Measurements from ENCODE around the gene TBC1D9B. TPM values are rescaled to one million over a fixed set of nuclear protein-coding genes. Genes with fewer than 3 reads are reported as not detected.

Gene TBC1D9B
- total RNA-seq, 1 experiment from 2014 or later, result 44.9 TPM

DNA sequence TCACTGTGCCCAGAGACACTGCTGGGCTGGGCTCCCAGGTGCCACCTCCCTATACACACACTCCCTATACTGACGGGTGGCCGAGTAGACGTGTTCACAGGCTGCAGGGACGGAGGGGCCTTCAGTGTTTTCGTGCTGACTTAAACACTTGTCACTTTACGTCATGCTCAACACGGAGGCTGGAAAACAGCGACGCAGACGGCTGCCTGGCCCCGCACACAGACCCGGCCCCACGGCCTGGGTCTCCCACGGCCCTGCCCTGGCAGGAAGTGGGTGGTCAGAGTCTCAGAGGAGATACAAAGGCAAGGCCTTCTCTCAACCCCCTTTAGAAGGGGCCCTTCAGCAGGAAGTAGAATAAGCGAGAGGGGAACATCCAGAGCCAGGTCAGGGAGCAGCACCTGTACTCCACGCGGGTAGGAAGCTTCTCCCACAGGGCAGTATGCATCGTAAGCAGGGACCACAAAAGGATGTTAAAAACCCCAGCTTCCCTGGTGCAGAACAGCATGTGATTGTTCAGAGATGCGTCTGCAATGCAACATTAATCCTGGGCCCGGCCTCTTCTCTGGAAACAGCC is 11.9 kb upstream of the TBC1D9B start:
- BruUV-seq (replicated peaks), result no TSS peak
- Histone ChIP-seq H3K9me3 (ENCODE audit: low read length) (no peaks in the 10 kb centered on the region), H3K4me1 (ENCODE audit: insufficient read depth, low read length) (peaks cover 3% of the 10 kb centered on the region), H3K27ac (ENCODE audit: low read length) (no peak overlapping the region), H3K36me3 (ENCODE audit: low read depth, low read length) (no peaks in the 10 kb centered on the region), H3K79me2 (ENCODE audit: low read length) (no peaks in the 10 kb centered on the region), H4K20me1 (ENCODE audit: low read length) (no peaks in the 10 kb centered on the region), H2AFZ (ENCODE audit: low read length) (no peak overlapping the region), H3K9me2 (replicated peaks; ENCODE audit: low read length) (no peaks in the 10 kb centered on the region), H3K4me2 (ENCODE audit: low read length) (no peak overlapping the region), H3K9ac (ENCODE audit: low read length) (no peak overlapping the region), H3K4me3 (ENCODE audit: low read length) (no peak overlapping the region), H3F3A (ENCODE audit: low read length, unreplicated experiment) (no peaks in the 10 kb centered on the region), H3K27me3 (ENCODE audit: low read length) (no peaks in the 10 kb centered on the region)
- DNase-seq, result no peak
- intact Hi-C loops (cut with micrococcal nuclease), result no loop called here
- TF ChIP-seq, protein P1, sequence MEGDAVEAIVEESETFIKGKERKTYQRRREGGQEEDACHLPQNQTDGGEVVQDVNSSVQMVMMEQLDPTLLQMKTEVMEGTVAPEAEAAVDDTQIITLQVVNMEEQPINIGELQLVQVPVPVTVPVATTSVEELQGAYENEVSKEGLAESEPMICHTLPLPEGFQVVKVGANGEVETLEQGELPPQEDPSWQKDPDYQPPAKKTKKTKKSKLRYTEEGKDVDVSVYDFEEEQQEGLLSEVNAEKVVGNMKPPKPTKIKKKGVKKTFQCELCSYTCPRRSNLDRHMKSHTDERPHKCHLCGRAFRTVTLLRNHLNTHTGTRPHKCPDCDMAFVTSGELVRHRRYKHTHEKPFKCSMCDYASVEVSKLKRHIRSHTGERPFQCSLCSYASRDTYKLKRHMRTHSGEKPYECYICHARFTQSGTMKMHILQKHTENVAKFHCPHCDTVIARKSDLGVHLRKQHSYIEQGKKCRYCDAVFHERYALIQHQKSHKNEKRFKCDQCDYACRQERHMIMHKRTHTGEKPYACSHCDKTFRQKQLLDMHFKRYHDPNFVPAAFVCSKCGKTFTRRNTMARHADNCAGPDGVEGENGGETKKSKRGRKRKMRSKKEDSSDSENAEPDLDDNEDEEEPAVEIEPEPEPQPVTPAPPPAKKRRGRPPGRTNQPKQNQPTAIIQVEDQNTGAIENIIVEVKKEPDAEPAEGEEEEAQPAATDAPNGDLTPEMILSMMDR (conservative IDR thresholded peaks at IDR 0.05; ENCODE audit: low read depth, low read length), result no peak
- TF ChIP-seq EZH2phosphoT487 (IDR thresholded peaks at IDR 0.05; ENCODE audit: borderline replicate concordance, low read length) (no peak), EZH2 (IDR thresholded peaks at IDR 0.05; ENCODE audit: low read length, unreplicated experiment) (no peak)
- ATAC-seq, result no peak
- ChIA-PET POLR2A (ENCODE audit: unreplicated experiment) (no interaction called here), CTCF (no interaction called here)

DNA sequence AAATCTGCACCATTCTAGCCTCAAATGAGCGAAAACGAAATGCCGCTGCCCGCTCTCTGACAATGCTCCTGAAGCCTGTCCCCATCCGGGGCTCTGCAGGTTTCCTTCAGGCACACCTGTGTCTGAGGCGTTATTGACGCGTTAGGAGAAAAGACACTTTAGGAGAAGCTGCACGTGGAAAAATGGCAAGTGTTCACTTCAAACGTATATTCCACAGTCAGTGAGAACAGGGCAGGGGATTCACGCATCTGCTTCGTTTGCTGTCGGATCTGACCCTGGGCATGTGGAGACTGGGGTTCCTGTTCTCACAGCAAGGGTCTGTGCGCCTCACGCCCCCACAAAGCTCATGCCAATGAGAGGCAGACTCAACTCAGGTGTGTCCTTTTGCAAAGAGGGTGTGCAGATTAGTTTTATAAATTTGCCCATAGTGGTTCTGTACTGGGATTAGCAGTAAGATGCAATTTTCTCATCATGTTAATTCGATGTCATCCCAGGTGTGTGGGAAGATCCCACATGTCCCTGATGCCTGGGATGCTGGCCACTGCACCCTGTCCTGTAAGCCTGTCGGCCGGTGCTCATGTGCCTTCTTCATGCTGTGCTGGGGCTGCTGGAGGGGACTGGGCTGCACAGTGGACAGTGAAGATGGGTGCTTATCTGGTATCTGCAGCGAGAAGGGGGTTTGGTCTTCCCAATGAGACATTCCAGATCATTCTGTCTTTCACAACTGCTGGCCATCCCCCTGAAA is 11.2 kb upstream of the TBC1D9B start:
- Histone ChIP-seq H3K27ac (ENCODE audit: low read length) (no peak overlapping the region), H3K4me3 (ENCODE audit: low read length) (no peak overlapping the region), H2AFZ (ENCODE audit: low read length) (no peak overlapping the region), H3K36me3 (ENCODE audit: low read depth, low read length) (no peaks in the 10 kb centered on the region), H3K9me3 (ENCODE audit: low read length) (no peaks in the 10 kb centered on the region), H4K20me1 (ENCODE audit: low read length) (no peaks in the 10 kb centered on the region), H3K27me3 (ENCODE audit: low read length) (no peaks in the 10 kb centered on the region), H3K9ac (ENCODE audit: low read length) (no peak overlapping the region), H3K4me1 (ENCODE audit: insufficient read depth, low read length) (peaks cover 8% of the 10 kb centered on the region), H3K4me2 (ENCODE audit: low read length) (no peak overlapping the region), H3F3A (ENCODE audit: low read length, unreplicated experiment) (no peaks in the 10 kb centered on the region), H3K9me2 (replicated peaks; ENCODE audit: low read length) (no peaks in the 10 kb centered on the region), H3K79me2 (ENCODE audit: low read length) (no peaks in the 10 kb centered on the region)
- no peak for ATAC-seq
- CTCF ChIA-PET, result no interaction called here
- POLR2A ChIA-PET (ENCODE audit: unreplicated experiment), result no interaction called here
- intact Hi-C loops (cut with micrococcal nuclease), result no loop called here
- BruUV-seq (replicated peaks), result no TSS peak
- no peak for TF ChIP-seq EZH2 (IDR thresholded peaks at IDR 0.05; ENCODE audit: low read length, unreplicated experiment)
- TF ChIP-seq, protein P1 (conservative IDR thresholded peaks at IDR 0.05; ENCODE audit: low read depth, low read length), result no peak
- no peak for TF ChIP-seq EZH2phosphoT487 (IDR thresholded peaks at IDR 0.05; ENCODE audit: borderline replicate concordance, low read length)
- DNase-seq, result no peak

DNA sequence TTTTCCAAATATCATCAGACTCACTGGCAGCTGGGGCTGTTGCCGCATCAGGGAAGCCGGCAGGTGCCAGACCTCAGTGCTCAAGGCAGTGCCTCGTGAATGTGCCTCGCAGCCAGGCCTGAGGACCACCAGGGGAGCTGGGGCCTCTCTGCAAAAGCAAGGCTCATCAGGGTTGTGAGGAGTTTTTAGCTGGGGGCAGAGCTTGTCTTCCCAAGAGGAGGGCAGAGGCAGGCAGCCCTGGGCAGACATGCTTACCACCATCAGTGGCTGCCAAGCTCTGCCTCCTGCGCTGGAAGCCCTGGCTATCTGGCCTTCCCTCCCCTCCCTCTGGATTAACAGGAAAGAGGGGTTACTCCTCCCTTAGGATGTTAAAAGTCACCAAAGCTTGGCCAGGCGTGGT is 8.8 kb upstream of the TBC1D9B start:
- Histone ChIP-seq H3F3A (ENCODE audit: low read length, unreplicated experiment) (no peaks in the 10 kb centered on the region), H3K27me3 (ENCODE audit: low read length) (no peaks in the 10 kb centered on the region), H3K27ac (ENCODE audit: low read length) (no peak overlapping the region), H3K4me1 (ENCODE audit: insufficient read depth, low read length) (peaks cover 15% of the 10 kb centered on the region), H3K9me3 (ENCODE audit: low read length) (no peaks in the 10 kb centered on the region), H3K9ac (ENCODE audit: low read length) (no peak overlapping the region), H3K4me3 (ENCODE audit: low read length) (no peak overlapping the region), H4K20me1 (ENCODE audit: low read length) (no peaks in the 10 kb centered on the region), H2AFZ (ENCODE audit: low read length) (no peak overlapping the region), H3K9me2 (replicated peaks; ENCODE audit: low read length) (no peaks in the 10 kb centered on the region), H3K79me2 (ENCODE audit: low read length) (no peaks in the 10 kb centered on the region), H3K4me2 (ENCODE audit: low read length) (no peak overlapping the region), H3K36me3 (ENCODE audit: low read depth, low read length) (no peaks in the 10 kb centered on the region)
- CTCF ChIA-PET, result no interaction called here
- TF ChIP-seq EZH2phosphoT487 (IDR thresholded peaks at IDR 0.05; ENCODE audit: borderline replicate concordance, low read length) (no peak), EZH2 (IDR thresholded peaks at IDR 0.05; ENCODE audit: low read length, unreplicated experiment) (no peak)
- TF ChIP-seq, protein P1 (conservative IDR thresholded peaks at IDR 0.05; ENCODE audit: low read depth, low read length), result no peak
- POLR2A ChIA-PET (ENCODE audit: unreplicated experiment), result no interaction called here
- BruUV-seq (replicated peaks), result no TSS peak
- DNase-seq (no peak), ATAC-seq (no peak)
- intact Hi-C loops (cut with micrococcal nuclease), result no loop called here
